Keratinocyte (primary cell): ENCODE results near the gene TIE1. TPM values are rescaled to one million over a fixed set of nuclear protein-coding genes. Genes with fewer than 3 reads are reported as not detected.

Experiments
- DNase-seq: peaks from one replicate; pipeline ENCODE4 v3.0.0-alpha.2; 2011; ENCODE audit warnings: low read depth, missing footprints, low spot score
- FAIRE-seq: peaks from 2 replicates; lab custom pipeline; 2011; peaks lifted over from hg19 to GRCh38; lab: Jason Lieb, UNC
- H2AFZ ChIP-seq: 2 replicates; pipeline ENCODE4 v1.6.0; 2012; ENCODE audit warnings: low read length, control low read depth, inconsistent platforms; ENCODE audit not compliant: control insufficient read depth
- H3K27ac ChIP-seq: 2 replicates; pipeline ENCODE4 v1.5.1; 2011; ENCODE audit warnings: low read length; ENCODE audit not compliant: control insufficient read depth, insufficient read depth
- H3K27me3 ChIP-seq: 3 replicates; pipeline ENCODE4 v1.6.0; 2011; ENCODE audit warnings: low read length; ENCODE audit not compliant: control insufficient read depth, insufficient read depth; ENCODE audit errors: extremely low read depth
- H3K36me3 ChIP-seq, 2 experiments: 2 replicates in 1 of 2; 3 replicates in 1 of 2; pipeline ENCODE4 v1.5.1; 2011; ENCODE audit warnings: low read length in 2 of 2, mild to moderate bottlenecking in 1 of 2; ENCODE audit not compliant: control insufficient read depth in 2 of 2, insufficient read depth in 2 of 2; ENCODE audit errors: extremely low read depth in 1 of 2
- H3K4me1 ChIP-seq: 3 replicates; pipeline ENCODE4 v1.5.1; 2011; ENCODE audit warnings: low read length; ENCODE audit not compliant: control insufficient read depth, insufficient read depth; ENCODE audit errors: extremely low read depth
- H3K4me2 ChIP-seq: 3 replicates; pipeline ENCODE4 v1.6.0; 2011; ENCODE audit warnings: low read depth, low read length; ENCODE audit not compliant: control insufficient read depth, insufficient read depth; ENCODE audit errors: extremely low read depth
- H3K4me3 ChIP-seq, 3 experiments: fragments of 200-600 bp in 1 of 3; sonication (generic) in 1 of 3; 2 replicates in 2 of 3; 3 replicates in 1 of 3; pipeline ENCODE4 v1.5.1; 2011 to 2016; ENCODE audit warnings: low read length in 3 of 3, mild to moderate bottlenecking in 3 of 3, control low read depth in 2 of 3, inconsistent platforms in 1 of 3, low read depth in 1 of 3, mixed read lengths in 1 of 3, mixed run types in 1 of 3, moderate library complexity in 1 of 3; ENCODE audit not compliant: control insufficient read depth in 2 of 3, insufficient read depth in 2 of 3; ENCODE audit errors: extremely low read depth in 1 of 3
- H3K79me2 ChIP-seq: 2 replicates; pipeline ENCODE4 v1.6.0; 2012; ENCODE audit warnings: low read length; ENCODE audit not compliant: control insufficient read depth, insufficient read depth
- H3K9ac ChIP-seq: 3 replicates; pipeline ENCODE4 v1.6.0; 2011; ENCODE audit warnings: low read length; ENCODE audit not compliant: control insufficient read depth, insufficient read depth; ENCODE audit errors: extremely low read depth
- H3K9me1 ChIP-seq: 3 replicates; pipeline ENCODE4 v1.6.0; 2011; ENCODE audit warnings: low read length; ENCODE audit not compliant: control insufficient read depth, insufficient read depth; ENCODE audit errors: extremely low read depth
- H3K9me3 ChIP-seq: 2 replicates; pipeline ENCODE4 v1.5.1; 2012; ENCODE audit warnings: low read depth, low read length; ENCODE audit not compliant: control insufficient read depth
- H4K20me1 ChIP-seq: 3 replicates; pipeline ENCODE4 v1.6.0; 2011; ENCODE audit warnings: low read length; ENCODE audit not compliant: control insufficient read depth, insufficient read depth; ENCODE audit errors: extremely low read depth
- EZH2 ChIP-seq: IDR thresholded peaks from one replicate; pipeline ENCODE4 v1.6.1; 2012; ENCODE audit warnings: inconsistent platforms, mild to moderate bottlenecking, low read length, moderate library complexity
- dilution Hi-C: fragments of 300-500 bp; cut with MboI; formaldehyde crosslinking; loops from one replicate; pipeline ENCODE4 v1.7.0; 2020; ENCODE audit warnings: low sequenced_read_pairs; ENCODE audit not compliant: extremely low pct_ligation_motif_present
- polyA plus RNA-seq, 5 experiments: library from polyadenylated mRNA; depleted of rRNA in 3 of 5; stranded (reverse) in 3 of 5; stranded (forward) in 1 of 5; unstranded in 1 of 5; fragments of >200 nt; gene quantifications; 1 replicate in 1 of 5; 2 replicates in 3 of 5; 3 replicates in 1 of 5; pipeline versions ENCODE4 v1.2.1 to v1.2.3, GENCODE V29; 2011 to 2012; ENCODE audit warnings: missing spikeins in 2 of 5, low read depth in 1 of 5, low replicate concordance in 1 of 5
- TF ChIP-seq, protein P1 (sequence below), 3 experiments: IDR thresholded peaks in 1 of 3; conservative IDR thresholded peaks in 1 of 3; optimal IDR thresholded peaks in 1 of 3; 2 replicates in 2 of 3; 3 replicates in 1 of 3; pipeline versions ENCODE3 to v1.5.1; 2011; ENCODE audit warnings: low read length in 3 of 3, mild to moderate bottlenecking in 3 of 3, moderate library complexity in 2 of 3, control low read depth in 1 of 3, inconsistent platforms in 1 of 3; ENCODE audit not compliant: insufficient read depth in 2 of 3; ENCODE audit errors: extremely low read depth in 1 of 3

Gene TIE1
- polyA plus RNA-seq, 1 donor (not counting 4 experiments of a cell fraction or from before 2014, with no cell fraction given): not detected

GRCh38 chr1:43302201-43302600, 1.4 kb downstream of the TIE1 start:
- Histone ChIP-seq H4K20me1 (no peaks in the 10 kb centered on the region), H3K9ac (no peak overlapping the region), H3K4me2 (no peak overlapping the region), H3K36me3 (no peaks in the 10 kb centered on the region), H2AFZ (no peak overlapping the region), H3K9me1 (no peaks in the 10 kb centered on the region), H3K27ac (no peak overlapping the region), H3K27me3 (peaks cover 8% of the 10 kb centered on the region), H3K9me3 (no peaks in the 10 kb centered on the region), H3K79me2 (no peaks in the 10 kb centered on the region), H3K4me1 (no peaks in the 10 kb centered on the region), H3K4me3 (no peak overlapping the region)
- no peak for FAIRE-seq
- dilution Hi-C loops: no loop called here
- DNase-seq: no peak
- TF ChIP-seq, protein P1, sequence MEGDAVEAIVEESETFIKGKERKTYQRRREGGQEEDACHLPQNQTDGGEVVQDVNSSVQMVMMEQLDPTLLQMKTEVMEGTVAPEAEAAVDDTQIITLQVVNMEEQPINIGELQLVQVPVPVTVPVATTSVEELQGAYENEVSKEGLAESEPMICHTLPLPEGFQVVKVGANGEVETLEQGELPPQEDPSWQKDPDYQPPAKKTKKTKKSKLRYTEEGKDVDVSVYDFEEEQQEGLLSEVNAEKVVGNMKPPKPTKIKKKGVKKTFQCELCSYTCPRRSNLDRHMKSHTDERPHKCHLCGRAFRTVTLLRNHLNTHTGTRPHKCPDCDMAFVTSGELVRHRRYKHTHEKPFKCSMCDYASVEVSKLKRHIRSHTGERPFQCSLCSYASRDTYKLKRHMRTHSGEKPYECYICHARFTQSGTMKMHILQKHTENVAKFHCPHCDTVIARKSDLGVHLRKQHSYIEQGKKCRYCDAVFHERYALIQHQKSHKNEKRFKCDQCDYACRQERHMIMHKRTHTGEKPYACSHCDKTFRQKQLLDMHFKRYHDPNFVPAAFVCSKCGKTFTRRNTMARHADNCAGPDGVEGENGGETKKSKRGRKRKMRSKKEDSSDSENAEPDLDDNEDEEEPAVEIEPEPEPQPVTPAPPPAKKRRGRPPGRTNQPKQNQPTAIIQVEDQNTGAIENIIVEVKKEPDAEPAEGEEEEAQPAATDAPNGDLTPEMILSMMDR (optimal IDR thresholded peaks at IDR 0.05 in 1 of 3, IDR thresholded peaks at IDR 0.05 in 1 of 3, conservative IDR thresholded peaks at IDR 0.05 in 1 of 3; ENCODE audit: extremely low read depth in 1 of 3, insufficient read depth in 2 of 3, low read length in 3 of 3): no peak
- no peak for TF ChIP-seq EZH2

GRCh38 chr1:43302721-43303470, 2.1 kb downstream of the TIE1 start:
- no peak for FAIRE-seq

More at GRCh38 chr1:43302721-43303470, 2.1 kb downstream of the TIE1 start:
- Histone ChIP-seq H3K9me1 (no peaks in the 10 kb centered on the region), H3K27ac (no peak overlapping the region), H3K9me3 (no peaks in the 10 kb centered on the region), H3K79me2 (no peaks in the 10 kb centered on the region), H2AFZ (no peak overlapping the region), H3K4me2 (no peak overlapping the region), H3K9ac (no peak overlapping the region), H4K20me1 (no peaks in the 10 kb centered on the region), H3K4me1 (no peaks in the 10 kb centered on the region), H3K27me3 (peaks cover 8% of the 10 kb centered on the region), H3K4me3 (no peak overlapping the region), H3K36me3 (no peaks in the 10 kb centered on the region)
- TF ChIP-seq, protein P1 (optimal IDR thresholded peaks at IDR 0.05 in 1 of 3, IDR thresholded peaks at IDR 0.05 in 1 of 3, conservative IDR thresholded peaks at IDR 0.05 in 1 of 3; ENCODE audit: extremely low read depth in 1 of 3, insufficient read depth in 2 of 3, low read length in 3 of 3): no peak
- TF ChIP-seq EZH2: no peak
- dilution Hi-C loops: no loop called here
- DNase-seq: no peak
